Measurements from ENCODE around the gene TIPIN. TPM values are rescaled to one million over a fixed set of nuclear protein-coding genes. Genes with fewer than 3 reads are reported as not detected.

The TIPIN gene
- total and polyA plus RNA-seq, 2 of the 8 experiments (the other 6 are each of a cell fraction or from before 2014, with no cell fraction given) = 8.5 to 24.7 TPM

- Histone ChIP-seq H3K79me1 (ENCODE audit: low read depth, low read length) (peaks cover 2% of the 10 kb centered on the region; the same call in 1 of the 2 replicates), H4K8ac (ENCODE audit: extremely low read depth, insufficient read depth, low read length) (no peak overlapping the region), H4K5ac (ENCODE audit: insufficient read length, low read depth, low read length) (no peak overlapping the region), H2AFZ (ENCODE audit: low read length) (no peak overlapping the region), H3K56ac (replicated peaks; ENCODE audit: insufficient read length, low read depth, low read length) (no peak overlapping the region), H2BK15ac (ENCODE audit: low read length) (no peak overlapping the region), H2BK12ac (ENCODE audit: low read depth, low read length) (no peak overlapping the region), H3K27me3 (replicated peaks in 1 of 4; ENCODE audit: control insufficient read depth in 3 of 4, extremely low read depth in 1 of 4, insufficient read depth in 3 of 4, low read length in 3 of 4) (no peaks in the 10 kb centered on the region), H3K14ac (ENCODE audit: insufficient read length) (no peak overlapping the region), H3K23ac (ENCODE audit: insufficient read length) (no peak overlapping the region), H3K9ac (replicated peaks in 1 of 4; ENCODE audit: extremely low read depth in 1 of 4, low read depth in 3 of 4, low read length in 3 of 4) (no peak overlapping the region), H3K9me3 (ENCODE audit: insufficient read depth in 2 of 2, low read depth in 1 of 2, low read length in 1 of 2) (no peaks in the 10 kb centered on the region), H2AK5ac (ENCODE audit: low read depth, low read length) (no peak overlapping the region), H4K20me1 (replicated peaks in 1 of 2; ENCODE audit: control insufficient read depth in 1 of 2, insufficient read depth in 2 of 2, low read length in 2 of 2) (peaks cover 0 to 2% of the 10 kb centered on the region in 2 experiments), H3K4ac (replicated peaks; ENCODE audit: insufficient read length, low read depth, low read length) (no peak overlapping the region), H3K79me2 (ENCODE audit: control insufficient read depth in 1 of 2, insufficient read depth in 2 of 2, low read length in 2 of 2) (peaks cover 0 to 89% of the 10 kb centered on the region in 2 experiments; a peak in 3 of 4 replicates), H3K4me3 (ENCODE audit: extremely low read depth in 1 of 4, insufficient read depth in 2 of 4, low read depth in 3 of 4, low read length in 4 of 4) (no peak overlapping the region), H2BK20ac (ENCODE audit: low read length) (no peak overlapping the region), H2BK5ac (ENCODE audit: low read depth, low read length) (no peak overlapping the region), H3K18ac (ENCODE audit: extremely low read depth, low read length) (no peak overlapping the region), H3K4me2 (ENCODE audit: insufficient read depth in 1 of 2, low read depth in 2 of 2, low read length in 2 of 2) (no peak overlapping the region), H3K27ac (ENCODE audit: low read depth, low read length) (peak overlapping the region; percentile 11; the same call in 1 of the 2 replicates), H3K23me2 (ENCODE audit: low read depth, low read length) (no peaks in the 10 kb centered on the region), H4K91ac (replicated peaks; ENCODE audit: insufficient read length, low read length) (no peak overlapping the region), H2BK120ac (replicated peaks; ENCODE audit: low read depth, low read length) (no peak overlapping the region), H3K4me1 (replicated peaks in 1 of 4; ENCODE audit: control insufficient read depth in 3 of 4, insufficient read depth in 4 of 4, low read length in 3 of 4) (peaks cover 1 to 16% (median 9%) of the 10 kb centered on the region in 4 experiments; a peak in 6 of 7 replicates), H3K36me3 (ENCODE audit: control insufficient read depth in 2 of 4, insufficient read depth in 4 of 4, low read length in 3 of 4) (peaks cover 0 to 5% (median 0%) of the 10 kb centered on the region in 4 experiments; a peak in 1 of 8 replicates)
- DNase-seq (ENCODE audit: low read depth in 1 of 2, low spot score in 2 of 2) (no peak), FAIRE-seq (no peak)
- ChIA-PET CTCF (ENCODE audit: partially characterized antibody) (interaction anchor here (0.6 to 3.3 kb wide), 5 partner anchors 8 to 764 kb away, joined by 3 to 18 read pairs (median 6); partner anchors contain the start of genes MAP2K1 and SNAPC5), POLR2A (ENCODE audit: partially characterized antibody) (interaction anchor here (0.6 to 7.9 kb wide), 2 partner anchors 18 to 99 kb away, joined by 4 to 64 read pairs; partner anchors contain the start of gene SNAPC5)
- 80% methylated on average over 3 of the region's 3 CpGs; no CpG with 5 or more reads in 1 of the 2 experiments for WGBS, 2 experiments (ENCODE audit: extremely low coverage in 1 of 2, insufficient coverage in 1 of 2, insufficient read length in 1 of 2, insufficient replicate concordance in 2 of 2, low coverage in 1 of 2, low lambda C conversion rate in 2 of 2, missing lambda C conversion rate in 1 of 2)
- TF ChIP-seq CHD2 (IDR thresholded peaks at IDR 0.05; ENCODE audit: low read length) (no peak), NRF1 (IDR thresholded peaks at IDR 0.05; ENCODE audit: low read depth, low read length) (no peak), TAF7 (optimal IDR thresholded peaks at IDR 0.05; ENCODE audit: borderline replicate concordance, low read depth, low read length) (no peak), ATF3 (IDR thresholded peaks at IDR 0.05; ENCODE audit: insufficient read depth, low read depth, low read length) (no peak), YY1 (IDR thresholded peaks at IDR 0.05; ENCODE audit: low read depth, low read length) (no peak), TEAD4 (IDR thresholded peaks at IDR 0.05; ENCODE audit: low read depth, low read length) (no peak), FOSL1 (IDR thresholded peaks at IDR 0.05; ENCODE audit: insufficient read depth, low read depth, low read length) (no peak), SIN3A (conservative IDR thresholded peaks at IDR 0.05 in 1 of 2, IDR thresholded peaks at IDR 0.05 in 1 of 2; ENCODE audit: low read depth in 1 of 2, low read length in 2 of 2) (no peak), SUZ12 (IDR thresholded peaks at IDR 0.05; ENCODE audit: low read length) (no peak), POLR2A (IDR thresholded peaks at IDR 0.05; ENCODE audit: control extremely low read depth in 1 of 2, low read depth in 2 of 2, low read length in 2 of 2) (no peak), CHD1 (IDR thresholded peaks at IDR 0.05; ENCODE audit: low read depth, low read length) (no peak)
- TF ChIP-seq, protein P1, sequence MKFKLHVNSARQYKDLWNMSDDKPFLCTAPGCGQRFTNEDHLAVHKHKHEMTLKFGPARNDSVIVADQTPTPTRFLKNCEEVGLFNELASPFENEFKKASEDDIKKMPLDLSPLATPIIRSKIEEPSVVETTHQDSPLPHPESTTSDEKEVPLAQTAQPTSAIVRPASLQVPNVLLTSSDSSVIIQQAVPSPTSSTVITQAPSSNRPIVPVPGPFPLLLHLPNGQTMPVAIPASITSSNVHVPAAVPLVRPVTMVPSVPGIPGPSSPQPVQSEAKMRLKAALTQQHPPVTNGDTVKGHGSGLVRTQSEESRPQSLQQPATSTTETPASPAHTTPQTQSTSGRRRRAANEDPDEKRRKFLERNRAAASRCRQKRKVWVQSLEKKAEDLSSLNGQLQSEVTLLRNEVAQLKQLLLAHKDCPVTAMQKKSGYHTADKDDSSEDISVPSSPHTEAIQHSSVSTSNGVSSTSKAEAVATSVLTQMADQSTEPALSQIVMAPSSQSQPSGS (IDR thresholded peaks at IDR 0.05; ENCODE audit: low read length) = no peak
Measured at GRCh38 chr15:66400351-66400774, 43.9 kb upstream of the TIPIN start.
